A673 (cell line): Measurements from ENCODE around the gene FBN1.

Experiments
- CTCF ChIP-seq: fragments of 300-800, 200-600 bp; sonication (generic); conservative IDR thresholded peaks from 2 replicates; pipeline ENCODE4 v1.5.1; 2017; ENCODE audit warnings: low read depth, mild to moderate bottlenecking, antibody characterized with exemption, low read length, moderate library complexity, mixed read lengths
- EZH2 ChIP-seq: fragments of 200-600 bp; sonication (generic); IDR thresholded peaks from 2 replicates; pipeline ENCODE4 v1.6.1; 2017; ENCODE audit warnings: borderline replicate concordance, low read depth, mild to moderate bottlenecking, mixed read lengths, antibody characterized with exemption, low read length; ENCODE audit not compliant: poor library complexity, severe bottlenecking

- TF ChIP-seq CTCF (no peak), EZH2 (no peak)
Measured at GRCh38 chr15:48475600-48476395, 169.7 kb downstream of the FBN1 start.
